Activated CD4-positive, alpha-beta T cell treated with anti-CD3 and anti-CD28 coated beads, Interleukin-2, amount 50 U/mL, for 4 hours (primary cell): ENCODE data around the gene COL11A2.

Source experiments
- DNase-seq, 2 experiments: peaks; one replicate each; pipeline ENCODE4 v3.0.0-alpha.2; 2020

COL11A2 gene

DNA sequence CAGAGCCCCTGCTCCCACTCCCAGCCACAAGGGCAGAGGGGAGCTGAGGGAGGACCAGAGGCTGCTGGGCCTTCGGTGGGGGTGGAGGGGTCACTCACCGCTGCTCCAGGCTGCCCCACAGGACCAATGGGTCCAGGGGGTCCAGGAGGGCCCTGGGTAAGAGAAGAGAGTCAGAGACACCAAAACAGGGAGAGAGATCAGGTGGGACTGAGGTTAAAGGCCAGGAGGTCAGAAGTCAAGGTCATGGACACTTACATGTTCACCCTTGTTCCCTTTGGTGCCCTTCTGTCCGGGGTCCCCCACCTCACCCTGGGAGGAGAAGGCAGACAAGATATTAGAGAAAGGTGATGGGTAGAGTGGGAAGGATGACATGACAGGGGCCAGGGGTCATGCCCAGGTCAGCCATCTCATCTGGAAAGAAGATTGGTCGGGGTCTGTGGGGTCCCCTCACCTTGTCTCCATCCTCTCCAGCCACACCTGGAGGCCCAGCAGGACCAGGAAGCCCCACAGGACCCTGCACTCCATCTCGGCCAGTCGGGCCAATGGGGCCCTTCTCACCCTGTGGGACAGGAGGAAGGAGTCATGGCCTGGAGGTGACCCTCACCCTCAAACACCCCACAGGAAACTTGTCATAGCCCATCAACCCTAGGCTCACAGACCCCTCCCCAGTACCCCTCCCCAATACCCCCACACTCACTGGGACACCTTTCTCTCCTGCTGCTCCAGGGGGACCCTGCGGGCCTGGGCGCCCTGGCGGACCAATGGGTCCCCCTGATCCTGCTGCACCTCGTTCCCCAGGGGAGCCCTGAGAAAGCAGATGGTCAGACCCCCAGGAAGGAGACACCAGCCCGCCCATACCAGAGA, 21.0 kb downstream of the COL11A2 start:
- DNase-seq = no peak

GRCh38 chr6:33170176-33171015, 21.9 kb downstream of the COL11A2 start:
- DNase-seq = no peak

GRCh38 chr6:33169291-33170175, 22.7 kb downstream of the COL11A2 start:
- DNase-seq = no peak

GRCh38 chr6:33168639-33169038, 23.6 kb downstream of the COL11A2 start:
- no peak for DNase-seq

DNA sequence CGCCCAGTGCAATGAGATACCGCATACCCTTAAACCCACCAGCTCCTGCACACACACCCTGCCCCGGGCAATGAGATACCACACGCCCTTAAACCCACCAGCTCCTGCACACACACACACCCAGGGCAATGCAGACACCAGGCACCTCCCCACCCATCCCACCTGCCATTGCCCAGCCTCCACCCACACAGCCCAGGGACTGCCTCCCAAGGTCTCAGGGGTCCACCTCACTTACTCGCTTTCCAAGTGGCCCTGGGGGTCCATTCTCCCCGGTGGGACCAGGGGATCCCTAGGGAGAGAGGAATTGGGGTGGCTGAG, 24.0 kb downstream of the COL11A2 start:
- no peak for DNase-seq

GRCh38 chr6:33167374-33168283, 24.6 kb downstream of the COL11A2 start:
- DNase-seq = no peak

- DNase-seq = no peak
Observed at GRCh38 chr6:33166811-33167210, 25.5 kb downstream of the COL11A2 start.

- DNase-seq = no peak
Observed at GRCh38 chr6:33166363-33166762, 25.9 kb downstream of the COL11A2 start.

DNA sequence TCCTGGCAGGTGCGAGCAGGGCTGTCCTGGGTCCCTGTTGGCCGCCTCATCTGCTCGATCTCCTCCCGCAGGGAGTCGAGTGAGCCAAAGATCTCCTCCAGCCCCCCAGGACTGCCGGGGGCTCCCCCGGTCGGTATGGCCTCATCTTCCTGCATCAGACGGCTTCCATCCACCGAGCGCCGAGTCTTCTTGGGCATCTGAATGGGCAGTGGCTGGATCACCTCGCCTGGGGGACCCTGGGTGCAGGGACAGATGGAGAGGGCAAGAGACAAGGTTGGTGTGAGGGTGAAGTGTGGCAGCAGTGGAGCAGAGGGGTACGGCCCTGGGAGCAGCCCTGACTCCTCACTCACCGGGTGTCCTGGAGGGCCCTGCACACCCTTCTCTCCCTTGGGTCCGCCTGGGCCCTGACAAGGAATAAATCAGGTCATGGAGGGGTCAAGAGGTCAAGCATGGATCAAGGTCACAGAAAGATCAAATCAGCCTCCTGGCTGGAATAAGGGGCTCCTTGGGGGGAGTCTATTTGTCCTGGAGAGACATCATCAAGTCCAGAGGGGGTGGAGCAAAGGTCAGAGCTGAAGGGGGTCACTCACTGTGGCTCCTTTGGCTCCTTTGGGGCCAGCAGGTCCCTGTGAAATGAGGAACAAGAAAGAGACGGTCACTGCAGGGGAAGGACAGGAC, 26.5 kb downstream of the COL11A2 start:
- DNase-seq = no peak

- DNase-seq = no peak
Observed at GRCh38 chr6:33164665-33165373, 27.4 kb downstream of the COL11A2 start.

DNA sequence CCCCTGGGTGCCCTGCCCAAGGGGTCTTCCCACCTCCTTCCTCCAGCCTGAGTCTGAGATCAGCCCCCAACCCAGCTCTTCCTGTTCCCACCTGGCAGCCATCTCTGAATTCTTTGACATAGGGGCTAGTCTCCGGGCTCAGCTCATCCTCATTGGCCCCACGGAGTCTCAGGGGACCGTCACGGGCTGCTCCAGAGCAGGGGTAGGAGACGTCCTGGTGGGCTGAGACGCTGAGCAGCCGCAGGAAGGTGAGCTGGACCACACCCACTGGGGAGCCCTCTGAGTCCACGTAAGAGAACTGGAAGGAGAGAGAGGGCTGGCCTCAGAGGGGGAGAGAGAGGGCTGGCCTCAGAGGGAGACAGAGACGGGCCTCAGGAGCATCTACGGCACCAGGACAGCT, 28.1 kb downstream of the COL11A2 start:
- DNase-seq = no peak

- DNase-seq = no peak
Observed at GRCh38 chr6:33163540-33163939, 28.7 kb downstream of the COL11A2 start.

- DNase-seq = peak; percentile 75 to 79
Observed at GRCh38 chr6:33161354-33162331, 30.6 kb downstream of the COL11A2 start.

DNA sequence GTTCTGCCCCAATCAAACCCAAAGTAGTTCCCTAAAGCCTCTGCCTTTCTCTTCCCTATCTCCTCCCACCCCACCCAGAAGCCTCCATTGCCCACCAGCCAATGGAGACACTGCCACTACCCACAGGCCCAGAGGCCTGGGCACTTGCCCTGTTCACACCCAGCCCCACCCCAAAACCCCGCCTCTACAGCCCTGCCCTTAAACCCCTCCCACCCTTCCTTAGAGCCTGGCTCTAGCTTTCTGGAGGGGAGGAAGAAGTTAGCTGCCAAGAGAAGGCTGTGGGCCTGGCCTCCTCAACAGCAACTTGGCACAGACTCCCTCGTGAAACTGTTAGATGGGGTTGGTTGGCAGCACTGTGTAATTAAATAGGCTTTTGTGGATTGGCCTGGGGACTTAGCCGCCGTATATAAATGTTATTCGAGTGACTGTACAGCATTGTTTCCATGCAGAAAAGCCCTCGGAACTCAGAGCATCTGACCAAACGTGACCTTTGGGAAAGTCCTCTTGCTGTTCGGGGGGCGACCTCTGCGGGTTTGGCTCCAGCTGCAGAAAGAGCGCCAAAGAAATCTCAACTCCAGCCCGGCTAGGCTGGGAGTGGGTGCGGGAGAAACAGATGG, 31.4 kb downstream of the COL11A2 start:
- no peak for DNase-seq

- no peak for DNase-seq
Observed at GRCh38 chr6:33160096-33160495, 32.2 kb downstream of the COL11A2 start.

DNA sequence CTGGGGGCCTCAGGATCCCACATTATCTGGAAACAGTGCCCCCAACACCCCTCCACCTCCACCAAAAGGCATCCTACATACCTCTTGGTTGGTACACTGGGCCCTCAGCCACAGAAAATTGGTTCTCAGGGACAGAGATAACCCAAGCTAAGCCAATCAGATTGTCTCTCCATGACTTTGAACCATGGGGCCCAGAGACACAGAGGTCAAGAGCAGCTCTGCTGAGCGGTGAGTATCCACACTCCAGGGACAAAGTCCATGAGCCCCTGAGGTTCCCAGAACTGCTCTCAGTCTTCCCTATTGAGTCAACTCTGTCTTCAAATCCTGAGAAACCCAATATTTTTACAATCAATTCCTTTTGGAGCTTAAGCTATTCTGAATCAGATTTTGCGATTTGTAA, 35.3 kb downstream of the COL11A2 start:
- no peak for DNase-seq

GRCh38 chr6:33156561-33156960, 35.7 kb downstream of the COL11A2 start:
- no peak for DNase-seq

- no peak for DNase-seq
Observed at GRCh38 chr6:33154349-33154748, 37.9 kb downstream of the COL11A2 start.

DNA sequence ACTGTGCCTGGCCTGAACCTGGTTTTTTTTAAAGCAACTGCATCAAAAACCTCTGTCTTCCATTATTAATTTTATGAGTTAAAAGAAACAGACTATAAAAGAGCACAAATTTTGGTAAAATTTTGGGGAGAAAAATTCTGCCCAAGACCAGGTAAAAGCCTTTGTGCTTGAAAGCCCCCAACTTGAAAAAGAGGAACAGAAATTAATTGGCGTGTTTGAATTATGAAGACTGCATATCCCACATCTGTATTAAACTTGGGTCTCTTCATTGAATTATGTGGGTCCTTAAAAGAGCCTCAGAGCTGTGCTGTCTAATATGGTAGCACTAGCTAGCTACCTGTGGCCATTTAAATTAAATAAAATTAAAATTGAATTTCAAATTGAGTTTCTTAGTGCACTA, 41.2 kb downstream of the COL11A2 start:
- no peak for DNase-seq
